GM10266 (cell line): Measurements from ENCODE around the gene ASTN2.

Source experiments
- DNase-seq: peaks from one replicate; pipeline ENCODE4 v3.0.0; 2012; ENCODE audit errors: extremely low spot score
- CTCF ChIP-seq: IDR thresholded peaks from 2 replicates; pipeline ENCODE4 v1.5.1; 2012; ENCODE audit warnings: mild to moderate bottlenecking, low read depth; ENCODE audit not compliant: control insufficient read depth, insufficient read depth; ENCODE audit errors: missing control alignments

Gene ASTN2

GRCh38 chr9:117334101-117334500, 80.8 kb downstream of the ASTN2 start:
- DNase-seq, result no peak

GRCh38 chr9:117325831-117326230, 89.0 kb downstream of the ASTN2 start:
- no peak for DNase-seq
- no peak for TF ChIP-seq CTCF

More at GRCh38 chr9:117334101-117334500, 80.8 kb downstream of the ASTN2 start:
- TF ChIP-seq CTCF, result no peak

GRCh38 chr9:117325110-117325731, 89.6 kb downstream of the ASTN2 start:
- TF ChIP-seq CTCF, result no peak
- DNase-seq, result no peak

GRCh38 chr9:117323390-117323789, 91.5 kb downstream of the ASTN2 start:
- no peak for DNase-seq
- no peak for TF ChIP-seq CTCF

GRCh38 chr9:117317192-117317591, 97.7 kb downstream of the ASTN2 start:
- no peak for TF ChIP-seq CTCF
- no peak for DNase-seq

- TF ChIP-seq CTCF, result no peak
These were observed 99.6 kb downstream of the ASTN2 start for GRCh38 chr9:117315236-117315635.

GRCh38 chr9:117313989-117314388, 100.9 kb downstream of the ASTN2 start:
- TF ChIP-seq CTCF, result no peak
- no peak for DNase-seq

More at GRCh38 chr9:117315236-117315635, 99.6 kb downstream of the ASTN2 start:
- DNase-seq, result no peak
